IMR-90 (cell line): ENCODE data around the gene MSH3. TPM values are rescaled to one million over a fixed set of nuclear protein-coding genes. Genes with fewer than 3 reads are reported as not detected.

Experiments used
- ATAC-seq: fragments of 200-7000 bp; cut with Tn5 transposase; 2 replicates; pipeline ENCODE4 v1.9.1; 2020; ENCODE audit warnings: low read depth, mild to moderate bottlenecking, moderate library complexity
- BruUV-seq: library from RNA; stranded (reverse); fragments of 400-500 nt; replicated peaks from 2 replicates; lab custom pipeline; 2021; lab: Mats Ljungman, UMichigan
- CTCF ChIA-PET: fragments of 300-600 bp; formaldehyde crosslinking; extraction: SDS; loops from one replicate; lab custom pipeline; 2021; ENCODE audit warnings: antibody characterized with exemption; lab: Yijun Ruan, JAX
- POLR2A ChIA-PET: fragments of 300-600 bp; sonication (Branson Sonifier 250); formaldehyde crosslinking; loops from one replicate; lab custom pipeline; 2022; ENCODE audit warnings: antibody characterized with exemption; ENCODE audit not compliant: unreplicated experiment; lab: Charles Lee
- DNase-seq: peaks from one replicate; pipeline ENCODE4 v3.0.0; 2013
- H2AFZ ChIP-seq: replicated peaks from 2 replicates; pipeline ENCODE3; 2013; ENCODE audit warnings: low read length, mild to moderate bottlenecking; ENCODE audit not compliant: poor library complexity
- H2AK5ac ChIP-seq: 2 replicates; pipeline ENCODE4 v1.6.1; 2013; ENCODE audit warnings: low read depth, low read length, inconsistent platforms
- H2AK9ac ChIP-seq: replicated peaks from 2 replicates; pipeline ENCODE3; 2013; ENCODE audit warnings: mild to moderate bottlenecking, low read depth, low read length, moderate library complexity; ENCODE audit not compliant: poor library complexity
- H2BK120ac ChIP-seq: 2 replicates; pipeline ENCODE4 v1.6.1; 2013; ENCODE audit warnings: low read depth, low read length, inconsistent platforms
- H2BK15ac ChIP-seq: 3 replicates; pipeline ENCODE4 v1.6.1; 2013; ENCODE audit warnings: low read depth, low read length, inconsistent platforms
- H2BK20ac ChIP-seq: 2 replicates; pipeline ENCODE4 v1.6.1; 2013; ENCODE audit warnings: low read depth, mild to moderate bottlenecking, inconsistent platforms, low read length, moderate library complexity
- H2BK5ac ChIP-seq: 2 replicates; pipeline ENCODE4 v1.6.1; 2013; ENCODE audit warnings: mild to moderate bottlenecking, low read depth, low read length, inconsistent platforms; ENCODE audit not compliant: poor library complexity, severe bottlenecking
- H3K14ac ChIP-seq: replicated peaks from 2 replicates; pipeline ENCODE4 v1.6.1; 2013; ENCODE audit warnings: low read depth, low read length, inconsistent platforms
- H3K18ac ChIP-seq: 2 replicates; pipeline ENCODE4 v1.6.1; 2013; ENCODE audit warnings: low read depth, low read length, control low read depth
- H3K23ac ChIP-seq: 2 replicates; pipeline ENCODE4 v1.6.1; 2013; ENCODE audit warnings: low read depth, low read length, inconsistent platforms
- H3K27ac ChIP-seq: 2 replicates; pipeline ENCODE4 v1.5.1; 2013; ENCODE audit warnings: mild to moderate bottlenecking, control low read depth, low read length; ENCODE audit not compliant: insufficient read depth
- H3K27me3 ChIP-seq: 2 replicates; pipeline ENCODE4 v1.6.1; 2013; ENCODE audit warnings: low read length; ENCODE audit not compliant: control insufficient read depth, insufficient read depth
- H3K36me3 ChIP-seq: 2 replicates; pipeline ENCODE4 v1.6.1; 2013; ENCODE audit warnings: low read length, mixed read lengths; ENCODE audit not compliant: control insufficient read depth, insufficient read depth
- H3K4ac ChIP-seq: 2 replicates; pipeline ENCODE4 v1.6.1; 2013; ENCODE audit warnings: low read depth, low read length, inconsistent platforms
- H3K4me1 ChIP-seq: 2 replicates; pipeline ENCODE4 v1.6.1; 2013; ENCODE audit warnings: low read length, mixed read lengths; ENCODE audit not compliant: control insufficient read depth, insufficient read depth
- H3K4me2 ChIP-seq: 2 replicates; pipeline ENCODE4 v1.6.1; 2013; ENCODE audit warnings: low read depth, mild to moderate bottlenecking, control low read depth, low read length, moderate library complexity
- H3K4me3 ChIP-seq: 2 replicates; pipeline ENCODE4 v1.5.1; 2013; ENCODE audit warnings: low read depth, mild to moderate bottlenecking, control low read depth, low read length, moderate library complexity; ENCODE audit not compliant: insufficient read depth
- H3K56ac ChIP-seq: 2 replicates; pipeline ENCODE4 v1.6.1; 2013; ENCODE audit warnings: low read length, inconsistent platforms; ENCODE audit not compliant: insufficient read depth; ENCODE audit errors: extremely low read depth
- H3K79me1 ChIP-seq, 2 experiments: 2 replicates each; pipeline ENCODE4 v1.6.1; 2013; ENCODE audit warnings: low read length in 2 of 2, inconsistent platforms in 1 of 2, low read depth in 1 of 2
- H3K9ac ChIP-seq: 2 replicates; pipeline ENCODE4 v1.6.1; 2013; ENCODE audit warnings: low read depth, low read length, control low read depth
- H3K9me1 ChIP-seq: 2 replicates; pipeline ENCODE4 v1.6.1; 2013; ENCODE audit warnings: low read length, inconsistent platforms; ENCODE audit not compliant: insufficient read depth
- H3K9me3 ChIP-seq: 2 replicates; pipeline ENCODE4 v1.6.1; 2013; ENCODE audit warnings: low read length; ENCODE audit not compliant: control insufficient read depth, insufficient read depth
- H4K20me1 ChIP-seq: 2 replicates; pipeline ENCODE4 v1.6.1; 2013; ENCODE audit warnings: low read length, inconsistent platforms; ENCODE audit not compliant: insufficient read depth
- H4K5ac ChIP-seq: 2 replicates; pipeline ENCODE4 v1.6.1; 2013; ENCODE audit warnings: mild to moderate bottlenecking, low read depth, low read length, control low read depth
- H4K8ac ChIP-seq, 2 experiments: 2 replicates each; pipeline ENCODE4 v1.6.1; 2013; ENCODE audit warnings: low read depth in 2 of 2, low read length in 2 of 2, control low read depth in 1 of 2, inconsistent platforms in 1 of 2
- H4K91ac ChIP-seq: 2 replicates; pipeline ENCODE4 v1.6.1; 2013; ENCODE audit warnings: low read depth, low read length, inconsistent platforms; ENCODE audit not compliant: insufficient read depth
- CHD1 ChIP-seq: IDR thresholded peaks from 2 replicates; pipeline ENCODE4 v1.6.1; 2012; ENCODE audit warnings: low read depth, low read length, improper control_type of control experiment
- FOS ChIP-seq: fragments of 150-350 bp; IDR thresholded peaks from 2 replicates; pipeline ENCODE4 v1.6.1; 2016; ENCODE audit warnings: low read depth, low read length
- MAFK ChIP-seq: IDR thresholded peaks from 2 replicates; pipeline ENCODE4 v1.6.1; 2012; ENCODE audit warnings: low read depth, low read length, improper control_type of control experiment
- MAZ ChIP-seq: IDR thresholded peaks from 2 replicates; pipeline ENCODE4 v1.6.1; 2012; ENCODE audit warnings: low read depth, mild to moderate bottlenecking, low read length, improper control_type of control experiment, moderate library complexity, borderline replicate concordance
- MXI1 ChIP-seq: IDR thresholded peaks from 2 replicates; pipeline ENCODE4 v1.6.1; 2012; ENCODE audit warnings: low read depth, mild to moderate bottlenecking, low read length, moderate library complexity, borderline replicate concordance
- POLR2A ChIP-seq: IDR thresholded peaks from 2 replicates; pipeline ENCODE4 v1.6.1; 2012; ENCODE audit warnings: mild to moderate bottlenecking, low read depth, low read length
- RAD21 ChIP-seq: IDR thresholded peaks from 2 replicates; pipeline ENCODE4 v1.6.1; 2012; ENCODE audit warnings: low read length, improper control_type of control experiment
- RCOR1 ChIP-seq: IDR thresholded peaks from 2 replicates; pipeline ENCODE4 v1.6.1; 2012; ENCODE audit warnings: mild to moderate bottlenecking, low read length, improper control_type of control experiment; ENCODE audit not compliant: insufficient replicate concordance
- RFX5 ChIP-seq: IDR thresholded peaks from 2 replicates; pipeline ENCODE4 v1.8.0; 2012; ENCODE audit warnings: low read depth, mild to moderate bottlenecking, low read length, moderate library complexity
- SMC3 ChIP-seq: fragments of 150-350 bp; IDR thresholded peaks from 2 replicates; pipeline ENCODE4 v1.6.1; 2016; ENCODE audit warnings: low read depth, mild to moderate bottlenecking, antibody characterized with exemption, low read length, moderate library complexity
- WGBS, 2 experiments: methylation state at CpG; one replicate each; pipeline versions ENCODE4 v1.1.5 to v1.1.7; 2013; ENCODE audit warnings: missing lambda C conversion rate in 2 of 2; ENCODE audit not compliant: insufficient read length in 1 of 2; ENCODE audit errors: extremely low coverage in 2 of 2; 5-methylcytosine and 5-hydroxymethylcytosine counted together
- dilution Hi-C: fragments of 300-500 bp; cut with HindIII; formaldehyde crosslinking; loops from one replicate; pipeline ENCODE4 v1.14.3; 2018; ENCODE audit warnings: low sequenced_read_pairs; ENCODE audit not compliant: unreplicated experiment
- in situ Hi-C: fragments of 300-500 bp; cut with MboI; formaldehyde crosslinking; loops from 3 replicates; pipeline ENCODE4 v1.14.3; 2019; ENCODE audit warnings: low sequenced_read_pairs, inconsistent platforms, mixed read lengths
- intact Hi-C: fragments of 100-400 bp; cut with micrococcal nuclease; formaldehyde crosslinking; loops from 2 replicates; pipeline ENCODE4 v1.10.0; 2022
- polyA plus RNA-seq, 3 experiments: library from polyadenylated mRNA; depleted of rRNA; stranded (reverse); fragments of >200 nt; gene quantifications; 2 replicates each; pipeline ENCODE4 v1.2.3, GENCODE V29; 2012; ENCODE audit warnings: low replicate concordance in 1 of 3
- total RNA-seq: library from RNA; depleted of rRNA; stranded (reverse); fragments of >200 nt; gene quantifications from 2 replicates; pipeline ENCODE4 v1.2.3, GENCODE V29; 2012
- TF ChIP-seq, protein P1 (sequence below): fragments of 150-350 bp; IDR thresholded peaks from 2 replicates; pipeline ENCODE4 v1.6.1; 2016; ENCODE audit warnings: low read depth, mild to moderate bottlenecking, low read length, moderate library complexity, borderline replicate concordance

Gene MSH3
- total and polyA plus RNA-seq, 2 of the 4 experiments (the other 2 are of a cell fraction), result 4.6 to 13.3 TPM

- in situ Hi-C loops, result no loop called here
- H3K79me1 ChIP-seq, result peaks cover 6 to 9% of the 10 kb centered on the region in 2 experiments; a peak in 1 of 4 replicates
- no peak overlapping the region for H3K4ac ChIP-seq
- no peaks in the 10 kb centered on the region for H4K20me1 ChIP-seq
- WGBS, 2 experiments, result 89% methylated on average over 10 of the region's 16 CpGs; no CpG with 5 or more reads in 1 of the 2 experiments
- intact Hi-C loops, result no loop called here
- H2BK120ac ChIP-seq, result no peak overlapping the region
- no TSS peak for BruUV-seq
- H3K4me3 ChIP-seq, result no peak overlapping the region
- H3K9ac ChIP-seq, result no peak overlapping the region
- POLR2A ChIA-PET, result no interaction called here
- no peak overlapping the region for H2AK5ac ChIP-seq
- H3K23ac ChIP-seq, result no peak overlapping the region
- no peak overlapping the region for H3K18ac ChIP-seq
- H2BK20ac ChIP-seq, result no peak overlapping the region
- H3K9me1 ChIP-seq, result no peaks in the 10 kb centered on the region
- CTCF ChIA-PET, result interaction anchor here (1.4 kb wide), 1 partner anchor 187 kb away, joined by 4 read pairs; no protein-coding TSS in a partner anchor
- TF ChIP-seq FOS (no peak), MXI1 (no peak), SMC3 (no peak), MAZ (no peak), CHD1 (no peak), RCOR1 (no peak), MAFK (no peak), RAD21 (no peak), RFX5 (no peak), POLR2A (no peak)
- TF ChIP-seq, protein P1, sequence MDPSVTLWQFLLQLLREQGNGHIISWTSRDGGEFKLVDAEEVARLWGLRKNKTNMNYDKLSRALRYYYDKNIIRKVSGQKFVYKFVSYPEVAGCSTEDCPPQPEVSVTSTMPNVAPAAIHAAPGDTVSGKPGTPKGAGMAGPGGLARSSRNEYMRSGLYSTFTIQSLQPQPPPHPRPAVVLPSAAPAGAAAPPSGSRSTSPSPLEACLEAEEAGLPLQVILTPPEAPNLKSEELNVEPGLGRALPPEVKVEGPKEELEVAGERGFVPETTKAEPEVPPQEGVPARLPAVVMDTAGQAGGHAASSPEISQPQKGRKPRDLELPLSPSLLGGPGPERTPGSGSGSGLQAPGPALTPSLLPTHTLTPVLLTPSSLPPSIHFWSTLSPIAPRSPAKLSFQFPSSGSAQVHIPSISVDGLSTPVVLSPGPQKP, result no peak
- H3K9me3 ChIP-seq, result no peaks in the 10 kb centered on the region
- H3K27ac ChIP-seq, result no peak overlapping the region
- ATAC-seq (no peak), DNase-seq (no peak)
- no peak overlapping the region for H3K4me2 ChIP-seq
- H4K5ac ChIP-seq, result no peak overlapping the region
- no peak overlapping the region for H2AFZ ChIP-seq
- H2AK9ac ChIP-seq, result no peak overlapping the region
- no peak overlapping the region for H4K8ac ChIP-seq
- H2BK5ac ChIP-seq, result no peak overlapping the region
- no peaks in the 10 kb centered on the region for H3K4me1 ChIP-seq
- H2BK15ac ChIP-seq, result no peak overlapping the region
- H3K36me3 ChIP-seq, result peaks cover 12% of the 10 kb centered on the region
- H4K91ac ChIP-seq, result no peak overlapping the region
- dilution Hi-C loops, result no loop called here
- H3K14ac ChIP-seq, result no peak overlapping the region
- H3K56ac ChIP-seq, result no peak overlapping the region
- H3K27me3 ChIP-seq, result no peaks in the 10 kb centered on the region
These were observed 13.8 kb downstream of the MSH3 start for GRCh38 chr5:80668016-80668969.
